ENCODE results near the gene CERS2. TPM values are rescaled to one million over a fixed set of nuclear protein-coding genes. Genes with fewer than 3 reads are reported as not detected.

Gene CERS2
- total RNA-seq (100 to 1,000 TPM; 325 to 359 TPM), polyA plus RNA-seq (ENCODE audit: insufficient read length in 6 of 6) (100 to 1,000 TPM; 213 to 272 (median 251) TPM)
- long read RNA-seq, donor 1, transcript CERS2-205 (11 exons, 2,505 nt): major isoform, 46 of 55 reads
- long read RNA-seq, donor 1, partial matches to known transcripts: 7 of 55 reads
- long read RNA-seq, donor 1, other reads (novel, unspliced or antisense): 0 of 55 reads
- long read RNA-seq, donor 2, transcript CERS2-205 (11 exons, 2,505 nt): major isoform, 30 of 31 reads
- long read RNA-seq, donor 2, partial matches to known transcripts: 0 of 31 reads
- long read RNA-seq, donor 2, other reads (novel, unspliced or antisense): 0 of 31 reads
- long read RNA-seq, donor 3, transcript CERS2-205 (11 exons, 2,505 nt): major isoform, 34 of 34 reads
- long read RNA-seq, donor 3, partial matches to known transcripts: 0 of 34 reads
- long read RNA-seq, donor 3, other reads (novel, unspliced or antisense): 0 of 34 reads
- long read RNA-seq, donor 4, transcript CERS2-205 (11 exons, 2,505 nt): major isoform, 22 of 27 reads
- long read RNA-seq, donor 4, partial matches to known transcripts: 1 of 27 reads
- long read RNA-seq, donor 4, other reads (novel, unspliced or antisense): 4 of 27 reads
- long read RNA-seq, donor 5, transcript CERS2-205 (11 exons, 2,505 nt): major isoform, 41 of 59 reads
- long read RNA-seq, donor 5, partial matches to known transcripts: 13 of 59 reads
- long read RNA-seq, donor 5, other reads (novel, unspliced or antisense): 0 of 59 reads
- long read RNA-seq, donor 6, transcript CERS2-205 (11 exons, 2,505 nt): major isoform, 43 of 44 reads
- long read RNA-seq, donor 6, partial matches to known transcripts: 0 of 44 reads
- long read RNA-seq, donor 6, other reads (novel, unspliced or antisense): 0 of 44 reads
- long read RNA-seq, donor 7, transcript CERS2-205 (11 exons, 2,505 nt): major isoform, 21 of 21 reads
- long read RNA-seq, donor 7, partial matches to known transcripts: 0 of 21 reads
- long read RNA-seq, donor 7, other reads (novel, unspliced or antisense): 0 of 21 reads
- long read RNA-seq, donor 8, transcript CERS2-205 (11 exons, 2,505 nt): major isoform, 46 of 47 reads
- long read RNA-seq, donor 8, partial matches to known transcripts: 0 of 47 reads
- long read RNA-seq, donor 8, other reads (novel, unspliced or antisense): 0 of 47 reads
- long read RNA-seq, donor 9: 0 reads
- long read RNA-seq, donor 10, transcript CERS2-205 (11 exons, 2,505 nt): major isoform, 36 of 44 reads
- long read RNA-seq, donor 10, partial matches to known transcripts: 2 of 44 reads
- long read RNA-seq, donor 10, other reads (novel, unspliced or antisense): 6 of 44 reads
- long read RNA-seq, donor 11, transcript CERS2-205 (11 exons, 2,505 nt): major isoform, 20 of 23 reads
- long read RNA-seq, donor 11, partial matches to known transcripts: 0 of 23 reads
- long read RNA-seq, donor 11, other reads (novel, unspliced or antisense): 0 of 23 reads
- long read RNA-seq, donor 12, transcript CERS2-205 (11 exons, 2,505 nt): major isoform, 39 of 40 reads
- long read RNA-seq, donor 12, partial matches to known transcripts: 0 of 40 reads
- long read RNA-seq, donor 12, other reads (novel, unspliced or antisense): 0 of 40 reads

- no peak for TF ChIP-seq CTCF (IDR thresholded peaks at IDR 0.05)
- H3K27me3 ChIP-seq: no peaks in the 10 kb centered on the region
- no peaks in the 10 kb centered on the region for H3K36me3 ChIP-seq
- H3K27ac ChIP-seq: peak within 1 kb of the TSS; percentile 91 to 92
- no peaks in the 10 kb centered on the region for H3K9me3 ChIP-seq
- DNase-seq: peak; percentile 82 to 98 (median 88)
- H3K4me1 ChIP-seq: peaks cover 51 to 91% of the 10 kb centered on the region in 2 donors
- intact Hi-C loops (cut with DNase I): no loop called here
- H3K4me3 ChIP-seq: peak within 1 kb of the TSS; percentile 78 to 87
- peak; percentile 49 for ATAC-seq
Observed at GRCh38 chr1:150974580-150975478, at the start of gene CERS2. Gene CERS2, minus strand, starts transcription at chr1:150974835. Its CDS starts 5,745 bp downstream, at chr1:150969090.

- H3K4me1 ChIP-seq: peaks cover 20 to 38% of the 10 kb centered on the region in 2 donors
Observed at GRCh38 chr1:151013518-151013917, 38.9 kb upstream of the CERS2 start.

GRCh38 chr1:151012684-151013471 lies 38.2 kb upstream of the CERS2 start:
- peaks cover 20 to 41% of the 10 kb centered on the region in 2 donors for H3K4me1 ChIP-seq
- intact Hi-C loops (cut with DNase I): no loop called here
- H3K9me3 ChIP-seq: no peaks in the 10 kb centered on the region
- no peaks in the 10 kb centered on the region for H3K27me3 ChIP-seq
- no peak for DNase-seq
- peak; percentile 6 for ATAC-seq
- TF ChIP-seq CTCF (IDR thresholded peaks at IDR 0.05): no peak
- no peak overlapping the region for H3K4me3 ChIP-seq
- peak overlapping the region; percentile 17 to 39 for H3K27ac ChIP-seq
- H3K36me3 ChIP-seq: peaks cover 0 to 1% of the 10 kb centered on the region in 2 donors

More at GRCh38 chr1:151013518-151013917, 38.9 kb upstream of the CERS2 start:
- peaks cover 0 to 8% of the 10 kb centered on the region in 2 donors for H3K36me3 ChIP-seq
- ATAC-seq (peak; percentile 79), DNase-seq (peak in 2 of 4 donors; percentile 68 to 91)
- no peaks in the 10 kb centered on the region for H3K9me3 ChIP-seq
- H3K27me3 ChIP-seq: no peaks in the 10 kb centered on the region
- intact Hi-C loops (cut with DNase I): no loop called here
- no peak overlapping the region for H3K4me3 ChIP-seq
- TF ChIP-seq CTCF (IDR thresholded peaks at IDR 0.05): no peak
- H3K27ac ChIP-seq: peak overlapping the region; percentile 17 to 39

Measured in left lung (tissue), 14 donors.